ENCODE data around the gene STARD13. TPM values are rescaled to one million over a fixed set of nuclear protein-coding genes. Genes with fewer than 3 reads are reported as not detected.

The STARD13 gene
- total RNA-seq, 1 donor from 2014 or later, result 37.6 TPM

DNA sequence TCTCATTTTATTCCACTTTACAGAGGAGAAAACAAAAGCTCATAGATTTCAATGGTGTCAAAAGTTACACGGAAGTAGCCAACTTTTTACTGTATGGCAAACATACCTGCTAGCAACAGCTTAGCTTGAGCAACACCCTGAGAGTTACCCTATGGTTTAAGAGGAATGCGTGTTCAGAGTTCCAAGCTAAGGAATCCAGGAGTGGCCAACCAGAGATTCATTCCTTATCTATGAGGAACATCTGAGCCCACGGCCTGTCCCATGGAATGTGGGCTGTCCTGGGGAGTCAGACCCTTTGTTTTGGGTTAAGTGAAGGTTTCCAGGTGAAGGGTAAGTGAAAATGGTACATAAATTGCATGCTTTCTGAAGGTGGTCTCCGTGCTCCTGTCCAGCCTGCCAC lies 67.5 kb downstream of the STARD13 start:
- peaks cover 2% of the 10 kb centered on the region for H3K36me3 Mint-ChIP-seq (ENCODE audit: low read depth)

DNA sequence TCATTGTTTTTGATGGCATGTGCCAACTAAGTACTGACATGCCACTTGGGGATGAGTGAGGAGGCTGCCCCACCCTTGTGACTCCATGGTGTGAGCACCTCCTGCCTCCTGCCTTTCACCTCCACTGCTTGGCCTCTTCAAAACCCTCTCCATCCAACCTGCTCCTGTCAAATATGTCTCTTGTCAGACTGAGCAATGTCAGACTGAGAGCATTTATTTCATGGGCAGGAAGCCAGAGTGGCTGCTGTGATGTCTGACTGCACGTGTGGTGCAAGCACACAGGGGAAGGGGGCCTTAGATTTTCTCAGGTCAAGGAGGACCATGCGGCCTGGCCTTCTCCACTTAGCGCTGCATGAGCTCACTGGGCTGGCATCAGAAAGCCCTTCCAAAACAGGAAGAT lies 68.3 kb downstream of the STARD13 start:
- Mint-ChIP-seq H3K36me3 (ENCODE audit: low read depth) (peaks cover 2% of the 10 kb centered on the region), H3K4me3 (ENCODE audit: unreplicated experiment) (no peak overlapping the region), H3K4me1 (ENCODE audit: low read depth) (peaks cover 65% of the 10 kb centered on the region), H3K27ac (ENCODE audit: unreplicated experiment) (peak overlapping the region; percentile 64), H3K9me3 (ENCODE audit: low read depth) (no peaks in the 10 kb centered on the region), H3K27me3 (ENCODE audit: low read depth) (no peaks in the 10 kb centered on the region)
- TF ChIP-seq, protein P1, sequence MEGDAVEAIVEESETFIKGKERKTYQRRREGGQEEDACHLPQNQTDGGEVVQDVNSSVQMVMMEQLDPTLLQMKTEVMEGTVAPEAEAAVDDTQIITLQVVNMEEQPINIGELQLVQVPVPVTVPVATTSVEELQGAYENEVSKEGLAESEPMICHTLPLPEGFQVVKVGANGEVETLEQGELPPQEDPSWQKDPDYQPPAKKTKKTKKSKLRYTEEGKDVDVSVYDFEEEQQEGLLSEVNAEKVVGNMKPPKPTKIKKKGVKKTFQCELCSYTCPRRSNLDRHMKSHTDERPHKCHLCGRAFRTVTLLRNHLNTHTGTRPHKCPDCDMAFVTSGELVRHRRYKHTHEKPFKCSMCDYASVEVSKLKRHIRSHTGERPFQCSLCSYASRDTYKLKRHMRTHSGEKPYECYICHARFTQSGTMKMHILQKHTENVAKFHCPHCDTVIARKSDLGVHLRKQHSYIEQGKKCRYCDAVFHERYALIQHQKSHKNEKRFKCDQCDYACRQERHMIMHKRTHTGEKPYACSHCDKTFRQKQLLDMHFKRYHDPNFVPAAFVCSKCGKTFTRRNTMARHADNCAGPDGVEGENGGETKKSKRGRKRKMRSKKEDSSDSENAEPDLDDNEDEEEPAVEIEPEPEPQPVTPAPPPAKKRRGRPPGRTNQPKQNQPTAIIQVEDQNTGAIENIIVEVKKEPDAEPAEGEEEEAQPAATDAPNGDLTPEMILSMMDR (IDR thresholded peaks at IDR 0.05), result no peak
- DNase-seq (ENCODE audit: low spot score), result no peak

More for the DNA sequence above, 67.5 kb downstream of the STARD13 start:
- no peaks in the 10 kb centered on the region for H3K27me3 Mint-ChIP-seq (ENCODE audit: low read depth)
- TF ChIP-seq, protein P1 (IDR thresholded peaks at IDR 0.05), result no peak
- no peak overlapping the region for H3K4me3 Mint-ChIP-seq (ENCODE audit: unreplicated experiment)
- no peaks in the 10 kb centered on the region for H3K9me3 Mint-ChIP-seq (ENCODE audit: low read depth)
- H3K4me1 Mint-ChIP-seq (ENCODE audit: low read depth), result peaks cover 63% of the 10 kb centered on the region
- H3K27ac Mint-ChIP-seq (ENCODE audit: unreplicated experiment), result peak overlapping the region; percentile 64
- no peak for DNase-seq (ENCODE audit: low spot score)

DNA sequence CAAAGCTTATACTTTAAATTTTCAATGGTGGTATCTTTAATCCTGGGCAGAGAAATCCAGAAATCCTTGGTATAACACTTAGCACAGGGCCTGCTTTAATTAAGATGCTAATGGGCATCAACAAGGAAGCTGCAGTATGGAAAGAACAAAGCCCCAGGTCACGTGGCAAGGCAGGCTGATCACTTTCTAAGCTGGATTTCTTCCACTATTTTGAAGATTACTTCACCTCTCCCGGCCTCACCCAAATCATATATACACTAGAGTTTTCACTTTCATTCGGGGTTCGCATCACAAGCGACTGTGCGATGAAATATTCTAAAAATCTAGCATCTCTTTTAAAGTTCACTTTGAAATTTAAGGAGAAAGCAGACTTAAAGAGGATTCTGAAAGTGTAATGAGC lies 71.8 kb downstream of the STARD13 start:
- Mint-ChIP-seq H3K4me3 (ENCODE audit: unreplicated experiment) (peak overlapping the region; percentile 13), H3K36me3 (ENCODE audit: low read depth) (no peaks in the 10 kb centered on the region), H3K9me3 (ENCODE audit: low read depth) (no peaks in the 10 kb centered on the region), H3K27me3 (ENCODE audit: low read depth) (no peaks in the 10 kb centered on the region), H3K27ac (ENCODE audit: unreplicated experiment) (peak overlapping the region; percentile 85), H3K4me1 (ENCODE audit: low read depth) (peaks cover 64% of the 10 kb centered on the region)
- TF ChIP-seq, protein P1 (IDR thresholded peaks at IDR 0.05), result no peak
- DNase-seq (ENCODE audit: low spot score), result no peak

DNA sequence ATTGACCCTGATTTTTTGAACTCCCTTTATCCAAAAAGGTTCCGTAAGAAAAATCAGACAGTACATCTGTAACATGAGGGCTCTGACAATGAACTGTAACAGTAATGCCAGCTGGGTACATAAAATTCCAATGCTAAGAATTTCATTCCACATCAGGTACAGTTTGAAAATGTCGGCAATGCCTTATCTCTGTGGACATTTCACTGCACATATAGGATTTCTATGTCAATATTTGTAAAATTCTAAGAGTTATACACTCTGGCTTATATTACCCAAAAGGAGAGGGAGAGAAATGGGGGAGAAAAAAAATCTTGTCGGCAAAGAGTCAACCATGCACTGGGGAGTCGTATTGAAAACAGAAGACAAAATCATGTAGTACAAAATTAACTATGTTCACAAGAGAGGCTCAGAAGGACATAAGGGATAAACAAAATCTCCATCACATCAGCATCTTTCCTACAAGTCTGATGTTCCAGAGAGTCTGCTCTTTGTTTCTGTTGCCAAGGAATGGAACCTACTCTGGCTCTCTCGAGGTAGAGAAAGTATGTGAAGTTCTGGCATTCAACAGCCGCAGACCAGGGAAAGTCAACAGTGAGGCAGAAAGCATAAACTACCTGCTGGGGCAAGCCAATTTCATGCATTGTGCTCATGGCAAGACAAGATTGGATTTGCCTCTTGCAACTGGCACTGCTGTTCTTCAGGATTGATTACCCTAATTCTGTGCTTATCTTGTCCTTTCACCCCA lies 72.4 kb downstream of the STARD13 start:
- peak overlapping the region; percentile 20 for H3K4me3 Mint-ChIP-seq (ENCODE audit: unreplicated experiment)
- H3K27me3 Mint-ChIP-seq (ENCODE audit: low read depth), result no peaks in the 10 kb centered on the region
- H3K36me3 Mint-ChIP-seq (ENCODE audit: low read depth), result peaks cover 3% of the 10 kb centered on the region
- peaks cover 63% of the 10 kb centered on the region for H3K4me1 Mint-ChIP-seq (ENCODE audit: low read depth)
- no peak for DNase-seq (ENCODE audit: low spot score)
- TF ChIP-seq, protein P1 (IDR thresholded peaks at IDR 0.05), result no peak
- H3K9me3 Mint-ChIP-seq (ENCODE audit: low read depth), result no peaks in the 10 kb centered on the region
- H3K27ac Mint-ChIP-seq (ENCODE audit: unreplicated experiment), result peak overlapping the region; percentile 85

DNA sequence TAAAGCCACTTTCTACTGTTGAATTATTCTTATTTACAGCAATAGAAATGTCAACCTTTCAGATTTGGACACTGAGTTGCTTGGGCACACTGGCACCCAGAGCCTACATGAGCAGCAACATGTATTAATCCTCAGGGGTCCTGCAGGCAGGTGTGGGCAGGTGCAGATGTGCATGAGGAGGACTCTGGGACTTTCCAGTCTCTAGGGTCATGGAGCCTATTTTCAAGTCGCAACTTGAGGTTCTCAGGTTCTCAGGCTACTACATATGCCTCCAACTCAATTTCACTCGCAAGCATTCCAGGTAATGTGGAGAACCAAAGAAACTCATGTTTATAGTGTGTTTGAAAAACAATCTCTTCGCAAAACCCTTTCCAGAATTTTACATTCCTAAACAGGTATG lies 73.2 kb downstream of the STARD13 start:
- H3K9me3 Mint-ChIP-seq (ENCODE audit: low read depth), result no peaks in the 10 kb centered on the region
- H3K36me3 Mint-ChIP-seq (ENCODE audit: low read depth), result peaks cover 6% of the 10 kb centered on the region
- H3K4me1 Mint-ChIP-seq (ENCODE audit: low read depth), result peaks cover 63% of the 10 kb centered on the region
- peak overlapping the region; percentile 17 for H3K27ac Mint-ChIP-seq (ENCODE audit: unreplicated experiment)
- H3K27me3 Mint-ChIP-seq (ENCODE audit: low read depth), result no peaks in the 10 kb centered on the region
- no peak for DNase-seq (ENCODE audit: low spot score)
- TF ChIP-seq, protein P1 (IDR thresholded peaks at IDR 0.05), result no peak
- no peak overlapping the region for H3K4me3 Mint-ChIP-seq (ENCODE audit: unreplicated experiment)

Measured in chondrocyte (in vitro differentiated cells).